Astrocyte (in vitro differentiated cells and primary cell): Measurements from ENCODE around the gene LCLAT1. TPM values are rescaled to one million over a fixed set of nuclear protein-coding genes. Genes with fewer than 3 reads are reported as not detected.

ENCODE experiments used
- DNase-seq: peaks from one replicate; pipeline ENCODE4 v3.0.0-alpha.2; 2010; ENCODE audit warnings: low read depth
- FAIRE-seq: peaks from 2 replicates; lab custom pipeline; 2011; peaks lifted over from hg19 to GRCh38; lab: Jason Lieb, UNC
- H2AFZ ChIP-seq: 2 replicates; pipeline ENCODE4 v1.6.0; 2012; ENCODE audit warnings: low read depth, low read length, inconsistent platforms
- H3K27ac ChIP-seq: 2 replicates; pipeline ENCODE4 v1.5.1; 2011; ENCODE audit warnings: low read depth, low read length, inconsistent platforms
- H3K27me3 ChIP-seq: 2 replicates; pipeline ENCODE4 v1.6.0; 2011; ENCODE audit warnings: low read length, inconsistent platforms; ENCODE audit not compliant: insufficient read depth
- H3K36me3 ChIP-seq: 2 replicates; pipeline ENCODE4 v1.5.1; 2011; ENCODE audit warnings: low read length, inconsistent platforms; ENCODE audit not compliant: insufficient read depth
- H3K4me1 ChIP-seq: 2 replicates; pipeline ENCODE4 v1.5.1; 2011; ENCODE audit warnings: low read length, inconsistent platforms; ENCODE audit not compliant: insufficient read depth
- H3K4me2 ChIP-seq: 2 replicates; pipeline ENCODE4 v1.6.0; 2012; ENCODE audit warnings: low read length, inconsistent platforms
- H3K4me3 ChIP-seq: 2 replicates; pipeline ENCODE4 v1.5.1; 2011; ENCODE audit warnings: low read depth, mild to moderate bottlenecking, low read length, inconsistent platforms; ENCODE audit not compliant: insufficient read depth
- H3K79me2 ChIP-seq: 2 replicates; pipeline ENCODE4 v1.6.0; 2012; ENCODE audit warnings: mild to moderate bottlenecking, low read length, inconsistent platforms; ENCODE audit not compliant: insufficient read depth
- H3K9ac ChIP-seq: 2 replicates; pipeline ENCODE4 v1.6.0; 2012; ENCODE audit warnings: mild to moderate bottlenecking, low read length, inconsistent platforms
- H3K9me3 ChIP-seq: 2 replicates; pipeline ENCODE4 v1.5.1; 2012; ENCODE audit warnings: low read depth, mild to moderate bottlenecking, low read length, inconsistent platforms; ENCODE audit not compliant: insufficient read depth
- H4K20me1 ChIP-seq: 2 replicates; pipeline ENCODE4 v1.6.0; 2012; ENCODE audit warnings: low read length, inconsistent platforms; ENCODE audit not compliant: insufficient read depth
- H3K27ac Mint-ChIP-seq: one replicate; pipeline ENCODE4 v1.8.0; 2021; ENCODE audit warnings: mild to moderate bottlenecking, mixed read lengths; ENCODE audit not compliant: unreplicated experiment
- H3K27me3 Mint-ChIP-seq: one replicate; pipeline ENCODE4 v1.8.0; 2021; ENCODE audit warnings: low read depth, mixed read lengths; ENCODE audit not compliant: unreplicated experiment
- H3K36me3 Mint-ChIP-seq: one replicate; pipeline ENCODE4 v1.8.0; 2021; ENCODE audit warnings: low read depth, mixed read lengths; ENCODE audit not compliant: unreplicated experiment
- H3K4me1 Mint-ChIP-seq: one replicate; pipeline ENCODE4 v1.8.0; 2021; ENCODE audit warnings: low read depth, mixed read lengths; ENCODE audit not compliant: unreplicated experiment
- H3K4me3 Mint-ChIP-seq: one replicate; pipeline ENCODE4 v1.8.0; 2021; ENCODE audit warnings: mild to moderate bottlenecking, moderate library complexity, mixed read lengths; ENCODE audit not compliant: unreplicated experiment
- H3K9me3 Mint-ChIP-seq: one replicate; pipeline ENCODE4 v1.8.0; 2021; ENCODE audit warnings: mild to moderate bottlenecking, mixed read lengths; ENCODE audit not compliant: unreplicated experiment
- EZH2 ChIP-seq: IDR thresholded peaks from 2 replicates; pipeline ENCODE4 v1.6.1; 2012; ENCODE audit warnings: mild to moderate bottlenecking, low read length, inconsistent platforms; ENCODE audit not compliant: insufficient read depth
- total RNA-seq: library from RNA; stranded (reverse); gene quantifications from 2 replicates; pipeline ENCODE4 v1.2.1, GENCODE V29; 2021
- TF ChIP-seq, protein P1 (sequence below): IDR thresholded peaks from 2 replicates; pipeline ENCODE4 v1.5.1; 2011; ENCODE audit warnings: low read depth, mild to moderate bottlenecking, inconsistent platforms, low read length, moderate library complexity; ENCODE audit not compliant: insufficient read depth

LCLAT1 gene
- total RNA-seq, 1 donor from 2014 or later = 17.5 TPM

- H3K9me3 Mint-ChIP-seq = peaks cover 2% of the 10 kb centered on the region
- no peak overlapping the region for H3K4me3 ChIP-seq
- FAIRE-seq = no peak
These were observed 143.4 kb downstream of the LCLAT1 start for GRCh38 chr2:30590407-30590806.

GRCh38 chr2:30591186-30591585, 144.1 kb downstream of the LCLAT1 start:
- Histone ChIP-seq H3K79me2 (no peaks in the 10 kb centered on the region), H2AFZ (no peak overlapping the region), H3K4me2 (no peak overlapping the region), H3K4me1 (no peaks in the 10 kb centered on the region), H3K27me3 (no peaks in the 10 kb centered on the region), H3K27ac (no peak overlapping the region), H3K36me3 (no peaks in the 10 kb centered on the region), H4K20me1 (no peaks in the 10 kb centered on the region), H3K9ac (no peak overlapping the region), H3K9me3 (no peaks in the 10 kb centered on the region), H3K4me3 (no peak overlapping the region)
- H3K36me3 Mint-ChIP-seq = peaks cover 4% of the 10 kb centered on the region
- DNase-seq (no peak), FAIRE-seq (no peak)
- no peak overlapping the region for H3K27ac Mint-ChIP-seq
- no peak overlapping the region for H3K4me3 Mint-ChIP-seq
- H3K27me3 Mint-ChIP-seq = no peaks in the 10 kb centered on the region
- no peaks in the 10 kb centered on the region for H3K4me1 Mint-ChIP-seq
- peaks cover 2% of the 10 kb centered on the region for H3K9me3 Mint-ChIP-seq
- TF ChIP-seq EZH2 = no peak
- TF ChIP-seq, protein P1, sequence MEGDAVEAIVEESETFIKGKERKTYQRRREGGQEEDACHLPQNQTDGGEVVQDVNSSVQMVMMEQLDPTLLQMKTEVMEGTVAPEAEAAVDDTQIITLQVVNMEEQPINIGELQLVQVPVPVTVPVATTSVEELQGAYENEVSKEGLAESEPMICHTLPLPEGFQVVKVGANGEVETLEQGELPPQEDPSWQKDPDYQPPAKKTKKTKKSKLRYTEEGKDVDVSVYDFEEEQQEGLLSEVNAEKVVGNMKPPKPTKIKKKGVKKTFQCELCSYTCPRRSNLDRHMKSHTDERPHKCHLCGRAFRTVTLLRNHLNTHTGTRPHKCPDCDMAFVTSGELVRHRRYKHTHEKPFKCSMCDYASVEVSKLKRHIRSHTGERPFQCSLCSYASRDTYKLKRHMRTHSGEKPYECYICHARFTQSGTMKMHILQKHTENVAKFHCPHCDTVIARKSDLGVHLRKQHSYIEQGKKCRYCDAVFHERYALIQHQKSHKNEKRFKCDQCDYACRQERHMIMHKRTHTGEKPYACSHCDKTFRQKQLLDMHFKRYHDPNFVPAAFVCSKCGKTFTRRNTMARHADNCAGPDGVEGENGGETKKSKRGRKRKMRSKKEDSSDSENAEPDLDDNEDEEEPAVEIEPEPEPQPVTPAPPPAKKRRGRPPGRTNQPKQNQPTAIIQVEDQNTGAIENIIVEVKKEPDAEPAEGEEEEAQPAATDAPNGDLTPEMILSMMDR = no peak

More at GRCh38 chr2:30590407-30590806, 143.4 kb downstream of the LCLAT1 start:
- Histone ChIP-seq H3K36me3 (no peaks in the 10 kb centered on the region), H3K9me3 (no peaks in the 10 kb centered on the region), H4K20me1 (no peaks in the 10 kb centered on the region), H3K27ac (no peak overlapping the region), H3K27me3 (no peaks in the 10 kb centered on the region), H3K4me2 (no peak overlapping the region), H3K4me1 (no peaks in the 10 kb centered on the region), H3K79me2 (no peaks in the 10 kb centered on the region), H3K9ac (no peak overlapping the region), H2AFZ (no peak overlapping the region)
- no peaks in the 10 kb centered on the region for H3K4me1 Mint-ChIP-seq
- no peak overlapping the region for H3K27ac Mint-ChIP-seq
- H3K4me3 Mint-ChIP-seq = no peak overlapping the region
- H3K27me3 Mint-ChIP-seq = no peaks in the 10 kb centered on the region
- TF ChIP-seq EZH2 = no peak
- TF ChIP-seq, protein P1 = no peak
- peaks cover 2% of the 10 kb centered on the region for H3K36me3 Mint-ChIP-seq
- DNase-seq = no peak

- Histone ChIP-seq H3K27ac (no peak overlapping the region), H2AFZ (no peak overlapping the region), H3K4me1 (no peaks in the 10 kb centered on the region), H4K20me1 (no peaks in the 10 kb centered on the region), H3K79me2 (no peaks in the 10 kb centered on the region), H3K4me3 (no peak overlapping the region), H3K4me2 (no peak overlapping the region), H3K9ac (no peak overlapping the region), H3K27me3 (no peaks in the 10 kb centered on the region), H3K36me3 (no peaks in the 10 kb centered on the region), H3K9me3 (no peaks in the 10 kb centered on the region)
- Mint-ChIP-seq H3K36me3 (peaks cover 10% of the 10 kb centered on the region), H3K4me3 (no peak overlapping the region), H3K4me1 (no peaks in the 10 kb centered on the region), H3K9me3 (peaks cover 13% of the 10 kb centered on the region), H3K27me3 (no peaks in the 10 kb centered on the region), H3K27ac (no peak overlapping the region)
- FAIRE-seq = no peak
- peak; percentile 53 for DNase-seq
- TF ChIP-seq, protein P1 = no peak
- TF ChIP-seq EZH2 = no peak
These were observed 154.3 kb downstream of the LCLAT1 start for GRCh38 chr2:30601375-30601774.
